ENCODE measurements around the gene SLC48A1. TPM values are rescaled to one million over a fixed set of nuclear protein-coding genes. Genes with fewer than 3 reads are reported as not detected.
A peak's percentile ranks its signal among the peaks of the same experiment; 100 is the strongest.

Gene SLC48A1
- total and polyA plus RNA-seq, 2 donors (not counting 3 experiments of a cell fraction or from before 2014, with no cell fraction given): 17.3 to 20.3 TPM

GRCh38 chr12:47777741-47778558, 4.9 kb downstream of the SLC48A1 start:
- intact Hi-C loops (cut with micrococcal nuclease): no loop called here
- Histone ChIP-seq H3K9me1 (replicated peaks; ENCODE audit: control insufficient read depth, extremely low read depth, insufficient read depth, low read length) (no peaks in the 10 kb centered on the region), H2AFZ (ENCODE audit: low read depth, low read length) (no peak overlapping the region), H3K9ac (replicated peaks; ENCODE audit: extremely low read depth, insufficient read depth, low read length) (no peak overlapping the region), H3K79me2 (ENCODE audit: control insufficient read depth, insufficient read depth, low read length) (no peaks in the 10 kb centered on the region), H3K9me3 (replicated peaks; ENCODE audit: control insufficient read depth, insufficient read depth, low read length) (no peaks in the 10 kb centered on the region), H3K4me2 (ENCODE audit: insufficient read depth, low read length) (no peak overlapping the region), H3K36me3 (ENCODE audit: control insufficient read depth in 2 of 2, extremely low read depth in 1 of 2, insufficient read depth in 2 of 2, low read length in 2 of 2) (peaks cover 6 to 8% of the 10 kb centered on the region in 2 experiments), H3K4me1 (ENCODE audit: control insufficient read depth, extremely low read depth, insufficient read depth, low read length) (peaks cover 32% of the 10 kb centered on the region), H4K20me1 (replicated peaks; ENCODE audit: control insufficient read depth, extremely low read depth, insufficient read depth, low read length) (no peaks in the 10 kb centered on the region), H3K27ac (ENCODE audit: insufficient read depth, low read depth, low read length) (no peak overlapping the region), H3K4me3 (replicated peaks in 1 of 3; ENCODE audit: insufficient read depth in 1 of 3, low read depth in 1 of 3, low read length in 3 of 3) (no peak overlapping the region), H3K27me3 (ENCODE audit: control insufficient read depth in 2 of 2, insufficient read depth in 2 of 2, low read length in 2 of 2) (no peaks in the 10 kb centered on the region)
- POLR2A ChIA-PET: no interaction called here
- no peak for TF ChIP-seq FOS (IDR thresholded peaks at IDR 0.05; ENCODE audit: borderline replicate concordance, insufficient read depth, low read length)
- no peak for TF ChIP-seq CTCF (IDR thresholded peaks at IDR 0.05; ENCODE audit: extremely low read depth in 1 of 2, insufficient read depth in 1 of 2, low read depth in 1 of 2, low read length in 2 of 2)
- TF ChIP-seq POLR2A (IDR thresholded peaks at IDR 0.05; ENCODE audit: low read depth, low read length): peak; percentile 43
- TF ChIP-seq MAX (IDR thresholded peaks at IDR 0.05; ENCODE audit: insufficient read depth, insufficient read length): no peak
- TF ChIP-seq GATA2 (IDR thresholded peaks at IDR 0.05; ENCODE audit: insufficient read depth, insufficient read length, low read depth, low read length): no peak
- TF ChIP-seq EZH2 (IDR thresholded peaks at IDR 0.05; ENCODE audit: borderline replicate concordance, low read depth, low read length, severe bottlenecking): no peak
- peak; percentile 49 for TF ChIP-seq POLR2AphosphoS5 (IDR thresholded peaks at IDR 0.05; ENCODE audit: insufficient read depth, low read depth, low read length)
- TF ChIP-seq MYC (IDR thresholded peaks at IDR 0.05; ENCODE audit: low read depth, low read length): no peak
- TF ChIP-seq JUN (IDR thresholded peaks at IDR 0.05; ENCODE audit: borderline replicate concordance, insufficient read depth, insufficient read length, low read depth): no peak
- FAIRE-seq (no peak), DNase-seq (ENCODE audit: low read depth, low spot score) (no peak)
- dilution Hi-C loops (cut with MboI; ENCODE audit: extremely low pct_ligation_motif_present, low sequenced_read_pairs): no loop called here
- no TSS peak for BruUV-seq (replicated peaks)
- CTCF ChIA-PET: interaction anchor here (0.8 to 10.4 kb wide), 21 partner anchors 8 to 65 kb away, joined by 3 to 244 read pairs (median 4); partner anchors contain the start of gene RAPGEF3

All from endothelial cell of umbilical vein (primary cell).